HFF-Myc (cell line): ENCODE data around the gene TWIST2.

Source experiments
- DNase-seq: peaks from one replicate; pipeline ENCODE4 v3.0.0-alpha.2; 2011; ENCODE audit warnings: low read depth; ENCODE audit errors: extremely low read depth
- H3K4me3 ChIP-seq: replicated peaks from 2 replicates; pipeline ENCODE4 v1.5.1; 2011; ENCODE audit warnings: low read depth, mild to moderate bottlenecking, control low read depth, low read length
- TF ChIP-seq, protein P1 (sequence below): IDR thresholded peaks from 2 replicates; pipeline ENCODE4 v1.5.1; 2012; ENCODE audit warnings: mild to moderate bottlenecking, low read depth, low read length, control low read depth; ENCODE audit errors: missing control alignments

The TWIST2 gene

DNA sequence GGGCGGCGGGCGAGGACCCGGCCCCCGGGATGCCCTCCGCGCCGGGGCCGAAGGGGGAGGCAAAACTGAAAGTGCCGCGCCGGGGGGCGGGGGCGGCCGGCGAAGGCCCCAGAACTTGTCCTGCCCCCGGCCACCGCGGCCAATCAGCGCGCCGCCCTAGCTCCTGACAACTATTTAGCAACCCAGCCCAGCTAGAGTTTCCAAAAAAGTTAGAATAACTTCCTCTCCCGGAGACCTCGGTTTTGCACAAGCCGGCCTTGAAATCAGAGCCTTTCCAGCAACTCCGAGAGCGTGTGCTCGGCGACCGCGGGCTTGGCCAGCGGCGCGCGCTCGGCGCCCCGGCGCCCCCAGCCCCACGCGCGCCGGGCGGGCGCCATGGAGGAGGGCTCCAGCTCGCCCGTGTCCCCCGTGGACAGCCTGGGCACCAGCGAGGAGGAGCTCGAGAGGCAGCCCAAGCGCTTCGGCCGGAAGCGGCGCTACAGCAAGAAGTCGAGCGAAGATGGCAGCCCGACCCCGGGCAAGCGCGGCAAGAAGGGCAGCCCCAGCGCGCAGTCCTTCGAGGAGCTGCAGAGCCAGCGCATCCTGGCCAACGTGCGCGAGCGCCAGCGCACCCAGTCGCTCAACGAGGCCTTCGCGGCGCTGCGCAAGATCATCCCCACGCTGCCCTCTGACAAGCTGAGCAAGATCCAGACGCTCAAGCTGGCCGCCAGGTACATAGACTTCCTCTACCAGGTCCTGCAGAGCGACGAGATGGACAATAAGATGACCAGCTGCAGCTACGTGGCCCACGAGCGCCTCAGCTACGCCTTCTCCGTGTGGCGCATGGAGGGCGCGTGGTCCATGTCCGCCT, at the start of gene TWIST2:
TSS of gene TWIST2 (plus strand) at position 245 of the 850 bp plus-strand sequence. CDS start at position 376, 131 bp downstream.
- peak; percentile 95 for DNase-seq
- TF ChIP-seq, protein P1, sequence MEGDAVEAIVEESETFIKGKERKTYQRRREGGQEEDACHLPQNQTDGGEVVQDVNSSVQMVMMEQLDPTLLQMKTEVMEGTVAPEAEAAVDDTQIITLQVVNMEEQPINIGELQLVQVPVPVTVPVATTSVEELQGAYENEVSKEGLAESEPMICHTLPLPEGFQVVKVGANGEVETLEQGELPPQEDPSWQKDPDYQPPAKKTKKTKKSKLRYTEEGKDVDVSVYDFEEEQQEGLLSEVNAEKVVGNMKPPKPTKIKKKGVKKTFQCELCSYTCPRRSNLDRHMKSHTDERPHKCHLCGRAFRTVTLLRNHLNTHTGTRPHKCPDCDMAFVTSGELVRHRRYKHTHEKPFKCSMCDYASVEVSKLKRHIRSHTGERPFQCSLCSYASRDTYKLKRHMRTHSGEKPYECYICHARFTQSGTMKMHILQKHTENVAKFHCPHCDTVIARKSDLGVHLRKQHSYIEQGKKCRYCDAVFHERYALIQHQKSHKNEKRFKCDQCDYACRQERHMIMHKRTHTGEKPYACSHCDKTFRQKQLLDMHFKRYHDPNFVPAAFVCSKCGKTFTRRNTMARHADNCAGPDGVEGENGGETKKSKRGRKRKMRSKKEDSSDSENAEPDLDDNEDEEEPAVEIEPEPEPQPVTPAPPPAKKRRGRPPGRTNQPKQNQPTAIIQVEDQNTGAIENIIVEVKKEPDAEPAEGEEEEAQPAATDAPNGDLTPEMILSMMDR = no peak
- H3K4me3 ChIP-seq = peak within 1 kb of the TSS; percentile 93

- DNase-seq = no peak
- no peak overlapping the region for H3K4me3 ChIP-seq
- TF ChIP-seq, protein P1 = no peak
These were observed 46.1 kb upstream of the TWIST2 start for GRCh38 chr2:238801791-238802190.

GRCh38 chr2:238802957-238803356, 44.9 kb upstream of the TWIST2 start:
- no peak for DNase-seq
- TF ChIP-seq, protein P1 = no peak
- no peak overlapping the region for H3K4me3 ChIP-seq

DNA sequence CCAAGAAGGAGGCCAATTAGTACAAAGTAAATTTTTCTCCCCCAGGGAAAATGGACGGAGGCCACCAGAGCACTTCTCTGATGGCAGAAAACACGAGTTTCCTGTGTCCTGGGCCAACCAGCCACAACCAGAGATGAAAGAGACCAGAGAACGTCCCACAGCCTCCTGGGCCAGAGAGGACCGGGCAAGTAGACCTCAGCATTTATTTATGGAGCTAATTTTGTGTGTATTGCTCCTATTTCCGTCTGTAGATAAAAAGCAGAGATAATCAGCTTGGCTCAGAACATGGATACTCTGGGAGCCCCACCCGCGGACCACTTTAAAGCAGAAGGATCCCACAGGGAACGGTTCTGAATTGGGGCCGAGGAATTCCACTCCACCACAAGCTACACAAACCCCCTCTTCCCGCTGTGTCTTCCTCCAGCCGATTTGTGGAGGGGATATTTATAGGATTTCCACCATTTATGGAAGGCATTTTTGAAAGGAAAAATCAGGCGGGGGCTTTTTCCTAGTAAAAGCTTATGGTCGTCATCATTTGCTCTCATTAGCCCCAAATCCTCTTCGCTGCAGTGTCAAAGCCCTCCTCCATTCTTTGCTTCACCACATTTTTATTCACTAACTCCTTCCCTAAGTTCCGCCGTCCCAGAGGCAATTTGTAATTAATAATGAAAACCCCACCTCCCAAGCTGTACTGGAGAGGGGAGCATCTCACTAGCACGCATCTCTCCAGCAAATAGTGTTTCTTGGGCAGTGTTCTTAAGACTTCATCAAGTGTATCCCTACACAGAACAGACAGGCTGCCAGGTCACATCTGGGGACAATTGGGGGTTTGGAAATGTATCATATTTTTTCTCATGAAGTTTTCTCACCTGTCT, 43.7 kb upstream of the TWIST2 start:
- no peak overlapping the region for H3K4me3 ChIP-seq
- TF ChIP-seq, protein P1 = no peak
- DNase-seq = no peak

DNA sequence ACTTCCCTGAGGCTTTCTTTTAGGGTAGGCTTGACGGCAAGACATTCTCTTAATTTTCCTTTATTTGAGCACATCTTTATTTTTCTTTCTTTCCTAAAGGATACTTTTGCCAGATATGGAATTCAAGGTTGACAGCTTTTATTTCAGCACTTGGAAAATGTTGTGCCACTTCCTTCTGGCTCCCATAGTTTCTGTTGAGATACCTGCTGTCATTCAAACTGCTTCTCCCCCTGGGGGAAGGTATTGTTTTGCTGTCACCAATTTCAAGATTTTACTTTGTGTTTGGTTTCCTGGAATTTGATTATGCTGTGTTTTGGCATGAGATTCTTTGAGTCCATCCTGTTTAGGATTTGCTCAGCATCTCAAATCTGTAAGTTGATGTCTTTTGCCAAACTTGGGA, 39.1 kb upstream of the TWIST2 start:
- TF ChIP-seq, protein P1 = no peak
- DNase-seq = no peak
- no peak overlapping the region for H3K4me3 ChIP-seq

- DNase-seq = no peak
- no peak overlapping the region for H3K4me3 ChIP-seq
- TF ChIP-seq, protein P1 = no peak
These were observed 37.6 kb upstream of the TWIST2 start for GRCh38 chr2:238810321-238810720.
